Caco-2 (cell line): Measurements from ENCODE around the gene IDNK. TPM values are rescaled to one million over a fixed set of nuclear protein-coding genes. Genes with fewer than 3 reads are reported as not detected.

Source experiments
- BruUV-seq: library from RNA; stranded (reverse); fragments of 400-500 nt; replicated peaks from 2 replicates; lab custom pipeline; 2021; lab: Mats Ljungman, UMichigan
- CTCF ChIA-PET: fragments of 300-600 bp; sonication (Branson Sonifier 250); formaldehyde crosslinking; loops from one replicate; lab custom pipeline; 2022; ENCODE audit warnings: antibody characterized with exemption; lab: Charles Lee
- POLR2A ChIA-PET: fragments of 300-600 bp; sonication (Branson Sonifier 250); formaldehyde crosslinking; loops from one replicate; lab custom pipeline; 2022; ENCODE audit warnings: antibody characterized with exemption; lab: Charles Lee
- DNase-seq, 2 experiments: peaks; one replicate each; pipeline versions ENCODE4 v3.0.0 to v3.0.0-alpha.2; 2020 to 2022
- H3K27me3 ChIP-seq: replicated peaks from 2 replicates; pipeline ENCODE4 v1.6.0; 2011; ENCODE audit warnings: low read length; ENCODE audit not compliant: control insufficient read depth, insufficient read depth
- H3K36me3 ChIP-seq: 2 replicates; pipeline ENCODE4 v1.5.1; 2011; ENCODE audit warnings: low read length; ENCODE audit not compliant: control insufficient read depth, insufficient read depth
- H3K4me1 ChIP-seq: fragments of 250-450 bp; sonication (Bioruptor Pico); 2 replicates; pipeline ENCODE4 v1.5.1; 2020; ENCODE audit warnings: mild to moderate bottlenecking
- H3K4me3 ChIP-seq: 2 replicates; pipeline ENCODE4 v1.5.1; 2011; ENCODE audit warnings: low read depth, mild to moderate bottlenecking, control low read depth, low read length
- H3K9me3 ChIP-seq: fragments of 250-450 bp; sonication (Bioruptor Pico); 2 replicates; pipeline ENCODE4 v1.5.1; 2020; ENCODE audit warnings: mild to moderate bottlenecking, moderate library complexity
- H3K27ac Mint-ChIP-seq: one replicate; pipeline ENCODE4 v1.8.0; 2022; ENCODE audit warnings: mixed read lengths; ENCODE audit not compliant: unreplicated experiment
- H3K27me3 Mint-ChIP-seq: one replicate; pipeline ENCODE4 v1.8.0; 2022; ENCODE audit warnings: mixed read lengths; ENCODE audit not compliant: insufficient read depth, unreplicated experiment
- H3K36me3 Mint-ChIP-seq: one replicate; pipeline ENCODE4 v1.8.0; 2022; ENCODE audit warnings: mild to moderate bottlenecking, mixed read lengths; ENCODE audit not compliant: insufficient read depth, unreplicated experiment
- H3K4me1 Mint-ChIP-seq: one replicate; pipeline ENCODE4 v1.8.0; 2022; ENCODE audit warnings: low read depth, mixed read lengths; ENCODE audit not compliant: unreplicated experiment
- H3K4me3 Mint-ChIP-seq: one replicate; pipeline ENCODE4 v1.8.0; 2022; ENCODE audit warnings: mild to moderate bottlenecking, moderate library complexity, mixed read lengths; ENCODE audit not compliant: unreplicated experiment
- H3K9me3 Mint-ChIP-seq: one replicate; pipeline ENCODE4 v1.8.0; 2022; ENCODE audit warnings: mixed read lengths; ENCODE audit not compliant: unreplicated experiment
- intact Hi-C: fragments of 100-400 bp; cut with micrococcal nuclease; formaldehyde crosslinking; loops from one replicate; pipeline ENCODE4 v1.10.0; 2022; ENCODE audit not compliant: unreplicated experiment
- total RNA-seq: library from RNA; stranded (reverse); gene quantifications from 2 replicates; pipeline ENCODE4 v1.2.3, GENCODE V29; 2022
- TF ChIP-seq, protein P1 (sequence below), 2 experiments: fragments of 200-600 bp in 1 of 2; IDR thresholded peaks; 1 replicate in 1 of 2; 2 replicates in 1 of 2; pipeline versions ENCODE4 v1.5.1 to v1.8.0; 2011 to 2022; ENCODE audit warnings: antibody characterized with exemption in 1 of 2, control low read depth in 1 of 2, inconsistent platforms in 1 of 2, low read depth in 1 of 2, low read length in 1 of 2, mild to moderate bottlenecking in 1 of 2, moderate library complexity in 1 of 2; ENCODE audit not compliant: insufficient read depth in 1 of 2, severe bottlenecking in 1 of 2, unreplicated experiment in 1 of 2

Gene IDNK
- total RNA-seq, 1 experiment from 2014 or later: 4.3 TPM

DNA sequence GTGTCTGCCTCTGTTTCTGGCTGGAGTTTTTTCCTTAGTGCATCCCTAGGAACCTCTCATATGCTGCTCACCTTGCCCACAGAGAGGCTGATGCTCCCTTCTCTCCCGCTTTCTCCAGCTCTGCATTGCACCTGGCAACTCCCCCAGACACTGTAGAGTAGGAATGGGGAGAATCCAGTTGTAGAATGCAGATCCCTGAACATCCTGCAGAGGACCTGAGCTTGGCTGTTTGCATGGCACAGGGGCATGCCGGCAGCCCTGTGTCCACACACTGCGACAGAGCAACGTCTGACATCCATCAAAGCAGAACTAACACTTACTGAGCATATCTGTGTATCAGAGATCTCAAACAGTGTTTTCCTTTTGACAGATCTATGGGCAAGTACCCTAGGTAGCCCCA lies 19.9 kb downstream of the IDNK start:
- no peak for DNase-seq
- Mint-ChIP-seq H3K4me3 (no peak overlapping the region), H3K9me3 (no peaks in the 10 kb centered on the region), H3K27ac (no peak overlapping the region), H3K4me1 (peaks cover 6% of the 10 kb centered on the region), H3K36me3 (peaks cover 10% of the 10 kb centered on the region), H3K27me3 (no peaks in the 10 kb centered on the region)
- BruUV-seq: no TSS peak
- no peaks in the 10 kb centered on the region for H3K9me3 ChIP-seq
- H3K4me3 ChIP-seq: no peak overlapping the region
- peaks cover under 1% of the 10 kb centered on the region; the same call in 1 of the 2 replicates for H3K4me1 ChIP-seq
- H3K27me3 ChIP-seq: no peaks in the 10 kb centered on the region
- TF ChIP-seq, protein P1, sequence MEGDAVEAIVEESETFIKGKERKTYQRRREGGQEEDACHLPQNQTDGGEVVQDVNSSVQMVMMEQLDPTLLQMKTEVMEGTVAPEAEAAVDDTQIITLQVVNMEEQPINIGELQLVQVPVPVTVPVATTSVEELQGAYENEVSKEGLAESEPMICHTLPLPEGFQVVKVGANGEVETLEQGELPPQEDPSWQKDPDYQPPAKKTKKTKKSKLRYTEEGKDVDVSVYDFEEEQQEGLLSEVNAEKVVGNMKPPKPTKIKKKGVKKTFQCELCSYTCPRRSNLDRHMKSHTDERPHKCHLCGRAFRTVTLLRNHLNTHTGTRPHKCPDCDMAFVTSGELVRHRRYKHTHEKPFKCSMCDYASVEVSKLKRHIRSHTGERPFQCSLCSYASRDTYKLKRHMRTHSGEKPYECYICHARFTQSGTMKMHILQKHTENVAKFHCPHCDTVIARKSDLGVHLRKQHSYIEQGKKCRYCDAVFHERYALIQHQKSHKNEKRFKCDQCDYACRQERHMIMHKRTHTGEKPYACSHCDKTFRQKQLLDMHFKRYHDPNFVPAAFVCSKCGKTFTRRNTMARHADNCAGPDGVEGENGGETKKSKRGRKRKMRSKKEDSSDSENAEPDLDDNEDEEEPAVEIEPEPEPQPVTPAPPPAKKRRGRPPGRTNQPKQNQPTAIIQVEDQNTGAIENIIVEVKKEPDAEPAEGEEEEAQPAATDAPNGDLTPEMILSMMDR (IDR thresholded peaks at IDR 0.05; ENCODE audit: insufficient read depth in 1 of 2, low read depth in 1 of 2, low read length in 1 of 2, severe bottlenecking in 1 of 2, unreplicated experiment in 1 of 2): no peak
- intact Hi-C loops: no loop called here
- POLR2A ChIA-PET: no interaction called here
- no peaks in the 10 kb centered on the region for H3K36me3 ChIP-seq
- CTCF ChIA-PET: no interaction called here

DNA sequence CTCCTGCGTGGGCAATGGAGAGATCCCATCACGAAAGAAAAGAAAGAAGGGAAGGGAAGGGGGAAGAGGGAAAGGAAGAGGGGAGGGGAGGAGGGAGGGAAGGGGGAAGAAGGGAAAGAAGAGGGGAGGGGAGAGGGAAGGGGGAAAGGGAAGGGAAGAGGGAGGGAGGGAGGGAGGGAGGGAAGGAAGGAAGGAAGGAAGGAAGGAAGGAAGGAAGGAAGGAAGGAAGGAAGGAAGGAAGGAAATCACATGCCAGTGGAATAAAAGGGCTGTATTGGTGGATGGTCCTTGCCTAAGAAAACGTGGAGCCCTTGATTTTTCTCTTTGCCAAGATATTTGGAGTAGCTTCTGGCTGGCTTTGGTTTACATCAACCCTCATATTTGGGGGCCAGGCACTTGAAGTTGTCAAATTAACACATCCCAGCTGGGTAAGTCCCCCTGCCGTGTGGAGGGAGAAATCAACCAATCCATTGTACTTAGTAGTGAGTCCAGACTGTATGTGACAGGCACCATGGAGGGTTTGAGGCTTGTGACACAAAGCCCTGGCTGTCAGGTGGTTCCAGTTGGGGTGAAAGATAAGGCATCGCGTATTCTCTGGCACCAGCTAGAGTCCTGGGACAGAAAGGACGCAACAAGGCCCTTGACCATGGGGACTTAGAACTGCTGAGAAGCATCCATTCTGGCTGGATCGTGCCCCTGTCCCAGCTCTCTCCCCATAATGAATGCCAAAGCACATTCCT lies 23.7 kb downstream of the IDNK start:
- Mint-ChIP-seq H3K27me3 (no peaks in the 10 kb centered on the region), H3K27ac (no peak overlapping the region), H3K9me3 (no peaks in the 10 kb centered on the region), H3K4me1 (no peaks in the 10 kb centered on the region), H3K4me3 (no peak overlapping the region), H3K36me3 (peaks cover 19% of the 10 kb centered on the region)
- ChIA-PET POLR2A (interaction anchor here (0.7 kb wide), 1 partner anchor 9 kb away, joined by 3 read pairs; no protein-coding TSS in a partner anchor), CTCF (no interaction called here)
- no peak for DNase-seq
- TF ChIP-seq, protein P1 (IDR thresholded peaks at IDR 0.05; ENCODE audit: insufficient read depth in 1 of 2, low read depth in 1 of 2, low read length in 1 of 2, severe bottlenecking in 1 of 2, unreplicated experiment in 1 of 2): no peak
- Histone ChIP-seq H3K27me3 (no peaks in the 10 kb centered on the region), H3K36me3 (no peaks in the 10 kb centered on the region), H3K4me3 (no peak overlapping the region), H3K4me1 (no peaks in the 10 kb centered on the region), H3K9me3 (no peaks in the 10 kb centered on the region)
- intact Hi-C loops: loop anchor here (5.0 kb wide), 2 partner anchors 34 to 61 kb away; partner anchors contain the start of gene UBQLN1
- BruUV-seq: no TSS peak

DNA sequence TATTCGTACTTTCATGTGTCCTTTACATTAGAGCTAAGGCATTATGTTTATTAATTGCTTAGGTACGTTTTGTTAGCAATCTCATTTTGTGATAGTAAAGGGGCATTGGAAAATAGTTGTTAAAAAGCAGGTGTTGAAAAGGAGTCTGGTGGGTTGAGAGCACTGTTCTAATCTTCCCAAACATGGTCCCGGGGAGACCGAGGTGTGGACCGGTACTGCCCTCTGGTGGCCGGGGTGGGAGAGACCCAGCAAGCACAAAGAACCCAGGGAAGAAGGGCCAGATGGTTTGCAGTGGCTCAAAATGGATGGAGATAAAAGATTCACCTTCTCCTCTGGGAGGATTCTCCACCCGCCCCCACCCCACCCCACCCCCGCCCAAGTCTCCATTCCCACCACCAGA lies 26.1 kb downstream of the IDNK start:
- intact Hi-C loops: loop anchor here (1.0 to 5.0 kb wide), 4 partner anchors 28 to 66 kb away; partner anchors contain the start of gene UBQLN1
- CTCF ChIA-PET: interaction anchor here (1.0 to 1.4 kb wide), 2 partner anchors 28 to 450 kb away, joined by 3 to 15 read pairs; no protein-coding TSS in a partner anchor
- Histone ChIP-seq H3K27me3 (no peaks in the 10 kb centered on the region), H3K4me3 (no peak overlapping the region), H3K36me3 (no peaks in the 10 kb centered on the region), H3K9me3 (no peaks in the 10 kb centered on the region), H3K4me1 (no peaks in the 10 kb centered on the region)
- peak; percentile 59 to 71 for DNase-seq
- Mint-ChIP-seq H3K4me3 (no peak overlapping the region), H3K27ac (no peak overlapping the region), H3K4me1 (no peaks in the 10 kb centered on the region), H3K27me3 (no peaks in the 10 kb centered on the region), H3K36me3 (peaks cover 21% of the 10 kb centered on the region), H3K9me3 (no peaks in the 10 kb centered on the region)
- POLR2A ChIA-PET: no interaction called here
- no TSS peak for BruUV-seq
- TF ChIP-seq, protein P1 (IDR thresholded peaks at IDR 0.05; ENCODE audit: insufficient read depth in 1 of 2, low read depth in 1 of 2, low read length in 1 of 2, severe bottlenecking in 1 of 2, unreplicated experiment in 1 of 2): peak; percentile 43 to 81
